Left renal cortex interstitium (tissue), 4 donors: ENCODE results near the gene MYO1E. TPM values are rescaled to one million over a fixed set of nuclear protein-coding genes. Genes with fewer than 3 reads are reported as not detected.

Source experiments
- DNase-seq, 4 donors: peaks; one replicate each; pipeline ENCODE4 v3.0.0-alpha.2; 2013; ENCODE audit warnings: low read depth in 4 of 4, low spot score in 2 of 4, missing footprints in 1 of 4
- polyA plus RNA-seq, 4 donors: library from polyadenylated mRNA; unstranded; fragments of 120-200 nt; gene quantifications; one replicate each; pipeline ENCODE4 v1.2.1, GENCODE V29; 2013; ENCODE audit not compliant: insufficient read length in 4 of 4

Gene MYO1E
- polyA plus RNA-seq, 4 donors, result 138 to 174 (median 146) TPM

GRCh38 chr15:59271595-59272201 lies 101.0 kb downstream of the MYO1E start:
- no peak for DNase-seq

GRCh38 chr15:59268852-59269407 lies 103.7 kb downstream of the MYO1E start:
- no peak for DNase-seq

DNA sequence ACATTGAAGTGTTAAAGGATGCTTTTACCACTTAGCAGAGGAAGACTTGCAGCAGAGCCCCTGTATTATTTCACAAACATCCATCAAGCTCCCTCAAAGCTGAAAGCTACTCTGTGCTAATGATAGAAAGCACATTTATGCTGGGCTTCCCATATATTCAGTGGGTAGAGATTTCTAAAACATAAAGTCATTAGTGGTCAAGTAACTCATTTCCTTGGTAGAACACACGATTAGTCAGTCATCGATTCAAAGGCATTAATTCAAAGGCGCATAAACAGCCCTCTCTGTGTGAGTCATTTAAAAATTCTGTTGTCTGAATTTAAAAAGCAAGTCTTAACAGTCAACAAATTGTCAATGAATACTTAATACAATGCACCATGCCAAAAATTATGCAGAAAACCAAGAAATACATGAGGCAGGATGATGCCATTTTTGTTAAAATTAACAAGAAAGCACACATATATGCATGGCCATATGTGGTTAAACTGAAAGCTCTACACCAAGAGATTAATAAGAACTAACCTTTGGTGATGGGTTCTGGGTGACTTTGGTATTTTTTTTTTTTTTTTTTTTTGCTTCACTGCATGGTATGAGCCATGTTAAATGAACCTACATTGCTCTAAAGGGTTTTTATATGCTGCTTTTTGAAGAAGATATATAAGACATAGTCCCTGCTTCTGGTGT lies 104.4 kb downstream of the MYO1E start:
- DNase-seq, result no peak

- DNase-seq, result no peak
Observed at GRCh38 chr15:59266028-59266427, 106.6 kb downstream of the MYO1E start.

GRCh38 chr15:59262316-59262715 lies 110.4 kb downstream of the MYO1E start:
- no peak for DNase-seq

GRCh38 chr15:59260090-59260489 lies 112.6 kb downstream of the MYO1E start:
- no peak for DNase-seq

DNA sequence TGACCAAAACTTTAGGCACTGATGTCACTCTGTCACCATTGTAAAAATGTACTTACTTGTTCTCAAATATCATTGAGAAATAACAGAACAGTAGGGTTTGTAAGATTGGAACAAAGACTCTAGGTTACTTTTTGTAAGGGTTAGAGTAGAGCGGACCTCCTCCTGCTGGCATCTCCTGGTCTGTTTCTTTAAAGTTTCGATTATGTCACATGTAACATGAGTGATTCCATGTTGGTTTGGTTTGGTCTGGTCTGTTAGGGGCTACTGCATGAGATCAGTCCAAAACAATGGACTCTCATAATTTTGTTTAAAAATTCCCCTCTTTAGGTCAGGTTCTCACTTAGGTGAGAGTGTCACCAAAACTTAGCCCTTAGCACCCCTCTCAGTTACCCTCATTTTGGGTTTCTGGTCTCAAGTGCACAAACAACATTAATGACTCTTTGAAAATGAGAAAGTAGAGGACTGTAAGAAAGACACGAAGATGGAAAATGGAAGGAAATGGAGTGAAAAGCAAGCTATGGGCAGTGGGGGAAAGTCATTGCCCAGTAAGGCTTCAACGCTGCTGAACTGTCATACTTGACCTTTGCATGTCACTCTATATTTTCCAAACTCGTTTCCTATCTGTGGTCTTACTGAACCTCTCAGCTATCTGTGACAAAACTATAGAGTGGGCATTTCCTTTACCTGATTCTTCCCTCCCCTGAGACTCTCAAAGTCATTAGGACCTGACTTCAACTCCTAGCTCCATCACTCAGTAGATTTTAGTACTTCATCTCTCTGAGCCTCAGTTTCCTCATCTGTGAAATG lies 113.3 kb downstream of the MYO1E start:
- DNase-seq, result no peak

DNA sequence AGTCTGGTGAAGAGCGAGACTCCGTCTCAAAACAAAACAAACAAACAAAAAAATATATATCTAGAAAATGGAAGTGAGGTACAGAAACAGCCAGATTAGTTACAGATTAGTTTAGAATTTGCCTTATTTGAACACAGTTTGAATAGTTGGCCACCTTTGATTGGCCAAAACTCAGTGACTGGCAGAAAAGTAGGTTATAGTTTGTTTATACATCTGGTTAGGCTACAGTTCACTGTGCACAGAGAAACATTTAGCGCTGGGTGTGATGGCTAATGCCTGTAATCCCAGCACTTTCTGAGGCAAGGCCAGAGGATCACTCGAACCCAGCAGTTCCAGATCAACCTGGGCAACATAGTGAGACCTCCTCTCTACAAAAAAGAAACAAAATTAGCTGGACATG lies 114.4 kb downstream of the MYO1E start:
- DNase-seq, result no peak

DNA sequence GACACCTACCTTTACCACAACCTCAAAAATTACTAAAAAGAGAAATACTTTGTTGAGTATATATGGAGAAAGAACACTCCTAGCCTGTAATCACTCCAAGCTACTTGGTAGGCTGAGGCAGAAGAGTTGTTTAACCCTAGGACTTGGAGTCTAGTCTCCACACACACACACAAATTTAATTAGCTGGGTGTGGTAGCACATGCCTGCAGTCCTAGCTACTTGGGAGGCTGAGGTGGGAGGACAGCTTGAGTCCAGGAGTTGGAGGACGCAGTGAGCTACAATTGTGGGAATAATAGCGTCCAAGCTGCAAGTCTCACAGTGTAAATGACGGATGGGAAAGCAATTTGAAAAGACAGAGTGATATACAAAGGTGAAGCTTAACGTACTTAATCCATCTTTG lies 115.5 kb downstream of the MYO1E start:
- DNase-seq, result no peak

DNA sequence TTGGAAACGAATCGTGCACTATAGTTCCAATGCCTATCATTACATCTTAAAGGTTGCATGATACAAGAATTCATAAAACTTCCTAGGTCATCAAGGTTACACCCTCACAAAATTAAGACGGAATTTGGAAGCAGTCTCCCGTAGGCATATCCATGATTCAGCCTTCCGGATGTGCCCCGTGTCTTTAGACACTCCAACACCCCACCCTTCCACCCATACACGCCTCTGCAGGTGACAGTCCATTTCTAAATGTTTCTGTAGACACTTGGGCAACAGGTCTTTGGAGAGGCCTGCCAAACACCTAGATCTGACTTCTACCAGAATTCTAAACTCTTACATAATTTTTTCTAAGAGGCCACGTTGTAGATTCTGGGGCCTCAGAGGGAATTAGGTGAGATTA lies 116.2 kb downstream of the MYO1E start:
- DNase-seq, result no peak

DNA sequence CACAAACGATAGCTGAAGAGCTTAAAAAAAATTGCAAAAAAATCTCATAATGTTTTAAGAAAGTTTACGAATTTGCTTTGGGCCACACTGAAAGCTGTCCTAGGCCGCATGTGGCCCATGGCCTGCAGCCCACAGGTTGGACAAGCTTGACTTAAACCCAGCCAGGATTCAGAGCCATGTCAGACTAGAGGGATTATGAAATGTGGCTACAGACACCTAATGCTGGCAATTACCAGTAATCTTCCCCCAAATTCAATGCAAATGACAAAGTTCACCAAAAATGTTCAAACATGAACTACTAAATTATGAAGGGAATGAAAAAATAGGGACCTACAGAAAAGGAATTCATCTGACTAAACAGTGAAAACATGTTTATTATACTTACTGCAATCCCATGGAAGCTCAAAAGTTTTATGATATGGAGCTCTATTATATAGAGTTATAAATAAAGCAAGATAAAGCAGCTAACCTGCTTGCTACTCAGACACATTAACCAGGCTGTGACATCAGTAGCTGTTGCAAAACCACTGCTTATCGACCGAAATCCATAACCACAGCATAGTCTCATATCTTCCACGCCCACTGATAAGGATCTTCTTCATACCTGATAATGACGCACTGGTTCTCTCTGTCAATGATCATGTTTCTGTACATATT lies 116.9 kb downstream of the MYO1E start:
- no peak for DNase-seq

DNA sequence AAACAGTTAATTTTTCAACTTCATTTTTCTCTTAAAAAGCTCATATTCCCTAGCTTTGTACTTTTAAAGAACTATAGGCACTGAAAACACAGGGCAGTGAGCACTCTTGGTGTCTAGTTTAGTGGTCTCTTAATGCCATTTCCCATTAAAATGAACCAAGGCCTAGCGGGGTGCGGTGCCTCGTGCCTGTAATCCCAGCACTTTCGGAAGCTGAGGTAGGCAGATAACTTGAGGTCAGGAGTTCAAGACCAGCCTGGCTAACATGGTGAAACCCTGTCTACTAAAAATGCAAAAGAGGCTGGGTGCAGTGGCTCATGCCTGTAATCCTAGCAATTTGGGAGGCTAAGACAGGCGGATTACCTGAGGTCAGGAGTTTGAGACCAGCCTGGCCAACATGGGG lies 120.5 kb downstream of the MYO1E start:
- DNase-seq, result no peak

GRCh38 chr15:59251001-59251845 lies 121.4 kb downstream of the MYO1E start:
- DNase-seq, result no peak

DNA sequence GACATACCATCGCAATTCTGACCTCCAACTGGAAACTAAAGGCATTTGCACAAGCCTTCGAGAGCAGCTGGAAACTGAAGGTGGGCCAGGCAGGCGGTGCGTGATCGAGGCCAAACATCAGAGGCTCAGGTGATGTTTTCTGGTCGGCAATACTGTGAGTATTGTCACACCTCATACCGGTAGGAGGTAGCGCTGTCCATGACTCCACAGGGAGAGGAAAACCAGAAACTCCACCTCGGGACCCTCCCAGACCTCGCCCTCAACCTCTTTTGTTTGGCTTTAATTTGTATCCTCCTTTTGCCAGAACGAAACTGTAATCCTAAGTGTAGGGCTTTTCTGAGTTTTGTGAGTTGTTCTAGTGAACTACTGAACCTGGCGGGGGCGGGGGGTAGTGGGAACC lies 122.4 kb downstream of the MYO1E start:
- DNase-seq, result no peak

GRCh38 chr15:59249816-59250215 lies 122.9 kb downstream of the MYO1E start:
- DNase-seq, result no peak

GRCh38 chr15:59247364-59247763 lies 125.3 kb downstream of the MYO1E start:
- DNase-seq, result peak in 1 of 4 donors; percentile 58

DNA sequence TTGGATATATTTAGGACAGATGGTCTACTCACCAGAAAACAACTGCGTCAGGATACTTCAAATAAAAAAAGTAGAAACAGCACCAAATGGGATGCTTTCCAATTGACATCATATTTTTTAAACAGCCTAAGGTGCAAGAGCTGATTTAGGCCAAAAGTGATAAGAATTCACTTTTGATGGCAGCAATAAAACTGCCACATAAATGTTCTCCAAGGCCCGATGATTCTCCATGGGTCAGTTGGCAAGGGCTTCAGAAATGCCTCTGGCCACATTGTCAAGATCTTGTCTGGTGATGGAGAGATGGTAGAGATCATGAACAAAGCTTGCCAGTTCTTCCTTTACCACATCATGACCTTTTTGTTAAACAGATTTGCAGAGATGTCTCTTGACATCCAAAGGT lies 127.1 kb downstream of the MYO1E start:
- DNase-seq, result no peak

DNA sequence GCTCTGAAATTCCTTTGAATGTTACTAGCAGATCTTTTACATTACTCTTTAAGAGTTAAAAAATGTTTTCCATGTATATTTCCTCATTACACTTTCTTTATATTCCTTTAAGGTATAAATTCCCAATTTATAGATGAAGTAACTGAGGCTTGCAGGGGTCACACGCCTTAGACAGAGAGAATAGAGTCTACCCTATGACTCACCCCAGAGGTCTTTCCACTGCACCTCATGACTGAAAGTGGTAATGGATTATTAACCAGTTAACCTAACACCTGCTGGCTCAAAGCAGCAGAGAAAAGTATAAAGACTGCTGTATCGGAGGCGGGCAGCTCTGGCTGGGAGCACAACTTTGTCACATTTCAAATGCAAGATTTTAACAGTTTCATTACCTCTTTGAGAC lies 128.3 kb downstream of the MYO1E start:
- DNase-seq, result no peak

DNA sequence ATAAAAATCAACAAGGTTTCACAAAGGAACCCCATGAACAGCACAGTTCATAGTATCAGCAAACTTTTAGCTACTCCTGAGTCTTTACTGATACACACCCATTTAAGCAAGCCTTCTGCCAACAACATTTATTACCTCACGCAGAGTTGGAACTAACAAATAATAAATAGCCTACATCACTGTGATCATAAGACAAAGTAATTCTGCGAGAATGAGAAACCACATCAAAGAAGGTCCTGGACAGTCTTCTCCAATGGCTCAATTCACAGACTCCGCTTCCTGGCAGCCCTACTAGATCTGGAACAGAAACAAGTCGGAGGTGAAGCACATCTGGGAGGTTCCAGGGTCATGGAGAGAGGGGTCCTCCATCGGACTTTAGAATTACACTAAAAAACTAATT lies 129.0 kb downstream of the MYO1E start:
- DNase-seq, result no peak

DNA sequence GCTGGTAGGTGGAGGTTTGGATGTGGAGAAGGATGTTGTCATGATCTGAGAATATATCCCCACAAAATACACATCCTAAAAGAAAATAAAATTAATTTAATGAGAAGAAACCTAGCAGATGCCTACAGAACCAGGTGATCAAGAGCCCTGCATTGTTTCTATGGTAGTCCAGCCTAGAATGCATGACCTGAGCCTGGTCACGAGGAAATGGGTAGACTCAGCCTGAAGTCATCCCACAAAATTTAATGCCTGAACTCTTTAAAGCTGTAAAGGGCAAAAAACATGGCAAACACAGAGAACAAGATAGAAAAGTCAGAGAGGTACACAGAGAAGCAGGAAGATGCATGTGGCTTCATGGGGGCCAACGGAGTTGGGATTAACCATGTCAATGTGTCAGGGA lies 130.0 kb downstream of the MYO1E start:
- DNase-seq, result no peak
